Endothelial cell of umbilical vein (primary cell): ENCODE data around the gene KIF9. TPM values are rescaled to one million over a fixed set of nuclear protein-coding genes. Genes with fewer than 3 reads are reported as not detected.

ENCODE experiments used
- BruUV-seq: library from RNA; stranded (reverse); fragments of 400-500 nt; replicated peaks from 2 replicates; lab custom pipeline; 2021; lab: Mats Ljungman, UMichigan
- CTCF ChIA-PET: fragments of 300-600, 350-600 bp; sonication (Branson Sonifier 250); formaldehyde crosslinking; loops from one replicate; lab custom pipeline; 2021; ENCODE audit warnings: antibody characterized with exemption, inconsistent platforms; lab: Charles Lee
- POLR2A ChIA-PET: fragments of 300-600, 350-600 bp; sonication (Branson Sonifier 250); formaldehyde crosslinking; loops from one replicate; lab custom pipeline; 2021; ENCODE audit warnings: antibody characterized with exemption, inconsistent platforms; lab: Charles Lee
- DNase-seq: peaks from one replicate; pipeline ENCODE4 v3.0.0-alpha.2; 2011; ENCODE audit warnings: low read depth, low spot score
- FAIRE-seq: peaks from 2 replicates; lab custom pipeline; 2011; peaks lifted over from hg19 to GRCh38; lab: Jason Lieb, UNC
- H2AFZ ChIP-seq: 2 replicates; pipeline ENCODE4 v1.6.0; 2012; ENCODE audit warnings: low read depth, low read length, control low read depth, inconsistent platforms
- H3K27ac ChIP-seq: 2 replicates; pipeline ENCODE4 v1.5.1; 2011; ENCODE audit warnings: low read depth, mild to moderate bottlenecking, control low read depth, low read length, moderate library complexity; ENCODE audit not compliant: insufficient read depth
- H3K27me3 ChIP-seq, 2 experiments: 2 replicates each; pipeline versions ENCODE4 v1.6.0 to v1.6.1; 2011; ENCODE audit warnings: low read length in 2 of 2, mixed read lengths in 1 of 2; ENCODE audit not compliant: control insufficient read depth in 2 of 2, insufficient read depth in 2 of 2
- H3K36me3 ChIP-seq, 2 experiments: 2 replicates in 1 of 2; 3 replicates in 1 of 2; pipeline ENCODE4 v1.5.1; 2011; ENCODE audit warnings: low read length in 2 of 2, mild to moderate bottlenecking in 1 of 2, moderate library complexity in 1 of 2; ENCODE audit not compliant: control insufficient read depth in 2 of 2, insufficient read depth in 2 of 2; ENCODE audit errors: extremely low read depth in 1 of 2
- H3K4me1 ChIP-seq: 3 replicates; pipeline ENCODE4 v1.5.1; 2011; ENCODE audit warnings: mild to moderate bottlenecking, low read length; ENCODE audit not compliant: control insufficient read depth, insufficient read depth; ENCODE audit errors: extremely low read depth
- H3K4me2 ChIP-seq: 2 replicates; pipeline ENCODE4 v1.6.1; 2011; ENCODE audit warnings: low read length, control low read depth, mixed read lengths; ENCODE audit not compliant: insufficient read depth
- H3K4me3 ChIP-seq, 3 experiments: fragments of 200-600 bp in 1 of 3; sonication (generic), shearing (Covaris generic) in 1 of 3; replicated peaks in 1 of 3; 2 replicates each; pipeline ENCODE4 v1.5.1; 2011 to 2016; ENCODE audit warnings: control low read depth in 3 of 3, low read length in 3 of 3, mild to moderate bottlenecking in 2 of 3, inconsistent platforms in 1 of 3, low read depth in 1 of 3, moderate library complexity in 1 of 3; ENCODE audit not compliant: insufficient read depth in 1 of 3
- H3K79me2 ChIP-seq: 2 replicates; pipeline ENCODE4 v1.6.0; 2012; ENCODE audit warnings: low read length, inconsistent platforms; ENCODE audit not compliant: control insufficient read depth, insufficient read depth
- H3K9ac ChIP-seq: replicated peaks from 2 replicates; pipeline ENCODE3; 2011; ENCODE audit warnings: low read length, control low read depth; ENCODE audit not compliant: insufficient read depth; ENCODE audit errors: extremely low read depth
- H3K9me1 ChIP-seq: replicated peaks from 3 replicates; pipeline ENCODE4 v1.6.0; 2011; ENCODE audit warnings: mild to moderate bottlenecking, low read length; ENCODE audit not compliant: control insufficient read depth, insufficient read depth; ENCODE audit errors: extremely low read depth
- H3K9me3 ChIP-seq: replicated peaks from 2 replicates; pipeline ENCODE4 v1.5.1; 2012; ENCODE audit warnings: low read length, inconsistent platforms; ENCODE audit not compliant: control insufficient read depth, insufficient read depth
- H4K20me1 ChIP-seq: replicated peaks from 2 replicates; pipeline ENCODE3; 2011; ENCODE audit warnings: mild to moderate bottlenecking, low read length; ENCODE audit not compliant: control insufficient read depth, insufficient read depth; ENCODE audit errors: extremely low read depth
- GATA2 ChIP-seq: IDR thresholded peaks from 2 replicates; pipeline ENCODE4 v1.7.0; 2011; ENCODE audit warnings: low read depth, mild to moderate bottlenecking, moderate library complexity, mixed read lengths, low read length; ENCODE audit not compliant: insufficient read length, insufficient read depth
- MYC ChIP-seq: IDR thresholded peaks from one replicate; pipeline ENCODE4 v1.6.1; 2011; ENCODE audit warnings: mild to moderate bottlenecking, low read depth, low read length
- dilution Hi-C: fragments of 300-500 bp; cut with MboI; formaldehyde crosslinking; loops from one replicate; pipeline ENCODE4 v1.15.0; 2019; ENCODE audit warnings: low sequenced_read_pairs; ENCODE audit not compliant: extremely low pct_ligation_motif_present
- intact Hi-C: fragments of 100-400 bp; cut with micrococcal nuclease; formaldehyde crosslinking; loops from one replicate; pipeline ENCODE4 v1.10.0; 2022
- polyA plus RNA-seq, 4 experiments: library from polyadenylated mRNA; depleted of rRNA in 3 of 4; stranded (reverse) in 3 of 4; unstranded in 1 of 4; fragments of >200 nt; gene quantifications; 2 replicates each; pipeline versions ENCODE4 v1.2.1 to v1.2.3, GENCODE V29; 2011 to 2012; ENCODE audit warnings: missing spikeins in 1 of 4
- total RNA-seq: library from RNA; stranded (reverse); gene quantifications from 2 replicates; pipeline ENCODE4 v1.2.3, GENCODE V29; 2021
- TF ChIP-seq, protein P1 (sequence below), 2 donors: IDR thresholded peaks; 1 replicate in 1 of 2; 2 replicates in 1 of 2; pipeline ENCODE4 v1.5.1; 2011; ENCODE audit warnings: low read length in 2 of 2, mild to moderate bottlenecking in 2 of 2, moderate library complexity in 2 of 2, control low read depth in 1 of 2, inconsistent platforms in 1 of 2, low read depth in 1 of 2; ENCODE audit not compliant: insufficient read depth in 1 of 2; ENCODE audit errors: extremely low read depth in 1 of 2
- TF ChIP-seq, protein P2 (sequence below): IDR thresholded peaks from 2 replicates; pipeline ENCODE4 v1.6.1; 2011; ENCODE audit not compliant: insufficient read depth, insufficient read length

KIF9 gene
- total and polyA plus RNA-seq, 2 donors (not counting 3 experiments of a cell fraction or from before 2014, with no cell fraction given) = 20.5 to 22.4 TPM

DNA sequence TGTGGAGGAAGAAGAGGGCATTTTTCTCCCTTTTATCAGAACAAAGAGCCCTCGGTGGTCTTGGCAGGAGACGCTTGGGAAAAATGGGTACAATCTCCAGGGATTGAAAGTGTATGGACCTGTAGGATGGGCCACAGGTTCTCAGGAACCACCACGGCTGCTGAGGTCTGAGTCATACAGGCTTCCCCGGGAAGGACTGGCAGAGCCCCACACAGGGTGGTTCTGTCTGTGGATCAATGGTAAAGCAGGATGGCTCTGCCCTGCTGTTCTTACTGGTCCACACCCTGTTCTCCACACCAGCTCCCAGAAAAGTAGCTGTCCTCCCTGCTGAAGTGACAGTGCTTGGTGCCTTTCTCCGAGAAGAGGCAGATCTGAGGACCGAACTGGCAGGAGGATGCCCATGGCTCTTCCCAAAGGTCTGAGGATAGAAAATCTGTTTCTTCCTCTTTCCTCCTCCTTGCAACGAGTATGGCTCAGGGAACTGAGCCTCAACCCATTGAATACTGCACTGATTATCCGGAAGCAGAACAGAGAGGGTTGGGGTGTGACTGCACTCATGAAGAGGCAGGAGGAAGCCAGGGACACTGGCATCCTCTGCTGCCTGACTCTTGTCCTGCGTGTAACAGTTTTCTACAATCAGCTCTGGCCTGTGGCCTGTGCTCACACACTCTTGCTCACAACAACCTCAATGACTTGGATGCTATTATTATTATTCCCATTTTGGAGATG, 39.0 kb downstream of the KIF9 start:
- H3K27me3 ChIP-seq = no peaks in the 10 kb centered on the region
- no peaks in the 10 kb centered on the region for H3K79me2 ChIP-seq
- no peaks in the 10 kb centered on the region for H3K36me3 ChIP-seq
- ChIA-PET CTCF (no interaction called here), POLR2A (no interaction called here)
- TF ChIP-seq, protein P1, sequence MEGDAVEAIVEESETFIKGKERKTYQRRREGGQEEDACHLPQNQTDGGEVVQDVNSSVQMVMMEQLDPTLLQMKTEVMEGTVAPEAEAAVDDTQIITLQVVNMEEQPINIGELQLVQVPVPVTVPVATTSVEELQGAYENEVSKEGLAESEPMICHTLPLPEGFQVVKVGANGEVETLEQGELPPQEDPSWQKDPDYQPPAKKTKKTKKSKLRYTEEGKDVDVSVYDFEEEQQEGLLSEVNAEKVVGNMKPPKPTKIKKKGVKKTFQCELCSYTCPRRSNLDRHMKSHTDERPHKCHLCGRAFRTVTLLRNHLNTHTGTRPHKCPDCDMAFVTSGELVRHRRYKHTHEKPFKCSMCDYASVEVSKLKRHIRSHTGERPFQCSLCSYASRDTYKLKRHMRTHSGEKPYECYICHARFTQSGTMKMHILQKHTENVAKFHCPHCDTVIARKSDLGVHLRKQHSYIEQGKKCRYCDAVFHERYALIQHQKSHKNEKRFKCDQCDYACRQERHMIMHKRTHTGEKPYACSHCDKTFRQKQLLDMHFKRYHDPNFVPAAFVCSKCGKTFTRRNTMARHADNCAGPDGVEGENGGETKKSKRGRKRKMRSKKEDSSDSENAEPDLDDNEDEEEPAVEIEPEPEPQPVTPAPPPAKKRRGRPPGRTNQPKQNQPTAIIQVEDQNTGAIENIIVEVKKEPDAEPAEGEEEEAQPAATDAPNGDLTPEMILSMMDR (IDR thresholded peaks at IDR 0.05; ENCODE audit: extremely low read depth in 1 of 2, insufficient read depth in 1 of 2, low read depth in 1 of 2, low read length in 2 of 2) = no peak
- TF ChIP-seq MYC = no peak
- TF ChIP-seq GATA2 = no peak
- TF ChIP-seq, protein P2, sequence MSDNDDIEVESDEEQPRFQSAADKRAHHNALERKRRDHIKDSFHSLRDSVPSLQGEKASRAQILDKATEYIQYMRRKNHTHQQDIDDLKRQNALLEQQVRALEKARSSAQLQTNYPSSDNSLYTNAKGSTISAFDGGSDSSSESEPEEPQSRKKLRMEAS = no peak
- H3K9ac ChIP-seq = no peak overlapping the region
- H3K9me1 ChIP-seq = no peaks in the 10 kb centered on the region
- H3K9me3 ChIP-seq = no peaks in the 10 kb centered on the region
- H2AFZ ChIP-seq = no peak overlapping the region
- FAIRE-seq (no peak), DNase-seq (no peak)
- BruUV-seq = no TSS peak
- no peak overlapping the region for H3K27ac ChIP-seq
- dilution Hi-C loops (no loop called here), intact Hi-C loops (no loop called here)
- H3K4me1 ChIP-seq = no peaks in the 10 kb centered on the region
- no peak overlapping the region for H3K4me2 ChIP-seq
- H3K4me3 ChIP-seq = no peak overlapping the region
- H4K20me1 ChIP-seq = no peaks in the 10 kb centered on the region
